ENCODE results near the gene COX8C. TPM values are rescaled to one million over a fixed set of nuclear protein-coding genes. Genes with fewer than 3 reads are reported as not detected.

Gene COX8C
- polyA plus RNA-seq, 2 of the 4 experiments (the other 2 are of a cell fraction), result not detected

DNA sequence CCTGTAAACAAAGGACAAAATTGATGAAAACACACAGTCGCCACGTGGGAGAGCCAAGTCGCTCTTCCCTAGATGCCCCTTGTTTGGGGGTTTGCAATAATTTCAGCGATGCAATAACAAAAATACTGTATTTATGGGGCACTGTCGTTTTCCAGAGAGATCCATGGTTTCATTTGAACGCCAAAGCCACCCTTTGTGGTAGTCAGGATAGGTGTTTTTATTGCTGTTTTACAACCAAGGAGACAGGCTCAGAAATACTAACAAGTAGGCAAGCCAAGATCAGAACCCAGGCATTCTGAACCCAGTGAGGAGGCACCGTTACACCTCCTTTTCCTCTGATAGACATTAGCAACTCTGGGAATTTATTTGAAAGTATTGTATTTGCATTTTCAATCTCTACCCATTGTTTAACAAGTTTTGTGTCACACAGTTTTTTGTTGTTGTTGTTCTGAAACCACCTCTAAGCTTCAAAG, 13.3 kb upstream of the COX8C start:
- DNase-seq (ENCODE audit: low read depth in 1 of 2, low spot score in 1 of 2), result no peak
- 12% methylated on average over 7 of the region's 7 CpGs for WGBS (ENCODE audit: missing lambda C conversion rate)
- FAIRE-seq, result no peak
- Histone ChIP-seq H3K4me1 (peaks cover 30% of the 10 kb centered on the region), H3K4me3 (peak overlapping the region; percentile 84), H3K9me3 (no peaks in the 10 kb centered on the region; the same call in 2 of the 3 replicates), H3K4me2 (peak overlapping the region; percentile 97), H3K27ac (peak overlapping the region; percentile 91 to 99)
- ATAC-seq, result no peak
- CTCF ChIA-PET, result no interaction called here
- TF ChIP-seq SREBF2 (IDR thresholded peaks at IDR 0.05) (no peak), MAZ (IDR thresholded peaks at IDR 0.05; ENCODE audit: borderline replicate concordance, low read depth, low read length) (no peak), ESRRA (IDR thresholded peaks at IDR 0.05; ENCODE audit: borderline replicate concordance, low read length) (no peak), ZSCAN20 (CRISPR knock-in tag; IDR thresholded peaks at IDR 0.05) (no peak), NPAS2 (CRISPR knock-in tag; IDR thresholded peaks at IDR 0.05; ENCODE audit: borderline replicate concordance) (no peak)
- TF ChIP-seq, protein P1, sequence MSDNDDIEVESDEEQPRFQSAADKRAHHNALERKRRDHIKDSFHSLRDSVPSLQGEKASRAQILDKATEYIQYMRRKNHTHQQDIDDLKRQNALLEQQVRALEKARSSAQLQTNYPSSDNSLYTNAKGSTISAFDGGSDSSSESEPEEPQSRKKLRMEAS (IDR thresholded peaks at IDR 0.05), result 0 out of 2 replicates have a peak, but pooled peaks have one; percentile 11
- POLR2A ChIA-PET, result no interaction called here

DNA sequence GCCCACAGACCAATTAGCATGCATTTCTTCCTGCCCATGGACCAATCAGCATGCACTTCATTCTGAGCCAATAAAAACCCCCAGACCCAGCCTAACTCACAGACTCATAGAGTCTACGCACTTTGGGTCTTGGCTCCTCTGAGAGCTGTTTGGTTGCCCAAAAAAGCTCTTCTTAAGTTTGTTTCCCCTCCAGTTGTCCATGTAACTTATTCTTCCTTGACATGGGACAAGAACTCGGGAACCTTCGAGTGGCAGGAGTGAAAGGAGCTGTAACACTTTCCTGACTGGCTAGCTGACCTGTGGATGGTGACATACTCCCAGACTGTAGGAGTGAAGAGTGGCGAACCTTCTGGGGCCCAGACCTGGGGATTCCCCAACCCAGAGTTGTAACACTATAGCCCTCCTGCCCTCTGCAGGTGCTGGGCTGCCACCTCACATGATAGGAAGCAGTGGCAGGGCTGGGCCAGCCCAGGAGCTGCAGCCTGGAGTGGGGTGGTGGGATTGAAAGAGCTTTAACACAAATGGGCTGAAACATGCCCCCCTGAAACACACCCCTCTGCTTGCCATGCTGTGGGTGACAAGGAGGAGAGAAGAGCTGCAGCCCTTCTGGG, 9.7 kb upstream of the COX8C start:
- peaks cover 7% of the 10 kb centered on the region; the same call in 2 of the 3 replicates for H3K9me3 ChIP-seq
- ATAC-seq (no peak), FAIRE-seq (no peak), DNase-seq (ENCODE audit: low read depth in 1 of 2, low spot score in 1 of 2) (no peak)
- H3K27ac ChIP-seq, result no peak overlapping the region
- no peak overlapping the region for H3K4me2 ChIP-seq
- ChIA-PET CTCF (no interaction called here), POLR2A (no interaction called here)
- TF ChIP-seq RCOR1 (IDR thresholded peaks at IDR 0.05; ENCODE audit: low read depth, low read length) (no peak), KDM5A (IDR thresholded peaks at IDR 0.05) (no peak), TP53 (CRISPR knock-in tag; IDR thresholded peaks at IDR 0.05) (no peak), SMC3 (IDR thresholded peaks at IDR 0.05) (no peak), EHF (CRISPR knock-in tag; IDR thresholded peaks at IDR 0.05) (no peak), CBX2 (IDR thresholded peaks at IDR 0.05; ENCODE audit: borderline replicate concordance, low read depth) (no peak), HOXA7 (CRISPR knock-in tag; IDR thresholded peaks at IDR 0.05) (no peak), BHLHE40 (IDR thresholded peaks at IDR 0.05; ENCODE audit: low read depth, low read length) (no peak), FOSL2 (IDR thresholded peaks at IDR 0.05) (no peak), FOSL2 (CRISPR knock-in tag; IDR thresholded peaks at IDR 0.05) (no peak), NFE2L2 (conservative IDR thresholded peaks at IDR 0.05; ENCODE audit: low read length) (no peak)
- TF ChIP-seq, protein P2, sequence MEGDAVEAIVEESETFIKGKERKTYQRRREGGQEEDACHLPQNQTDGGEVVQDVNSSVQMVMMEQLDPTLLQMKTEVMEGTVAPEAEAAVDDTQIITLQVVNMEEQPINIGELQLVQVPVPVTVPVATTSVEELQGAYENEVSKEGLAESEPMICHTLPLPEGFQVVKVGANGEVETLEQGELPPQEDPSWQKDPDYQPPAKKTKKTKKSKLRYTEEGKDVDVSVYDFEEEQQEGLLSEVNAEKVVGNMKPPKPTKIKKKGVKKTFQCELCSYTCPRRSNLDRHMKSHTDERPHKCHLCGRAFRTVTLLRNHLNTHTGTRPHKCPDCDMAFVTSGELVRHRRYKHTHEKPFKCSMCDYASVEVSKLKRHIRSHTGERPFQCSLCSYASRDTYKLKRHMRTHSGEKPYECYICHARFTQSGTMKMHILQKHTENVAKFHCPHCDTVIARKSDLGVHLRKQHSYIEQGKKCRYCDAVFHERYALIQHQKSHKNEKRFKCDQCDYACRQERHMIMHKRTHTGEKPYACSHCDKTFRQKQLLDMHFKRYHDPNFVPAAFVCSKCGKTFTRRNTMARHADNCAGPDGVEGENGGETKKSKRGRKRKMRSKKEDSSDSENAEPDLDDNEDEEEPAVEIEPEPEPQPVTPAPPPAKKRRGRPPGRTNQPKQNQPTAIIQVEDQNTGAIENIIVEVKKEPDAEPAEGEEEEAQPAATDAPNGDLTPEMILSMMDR (IDR thresholded peaks at IDR 0.05), result no peak
- H3K4me3 ChIP-seq, result no peak overlapping the region
- H3K4me1 ChIP-seq, result peaks cover 7% of the 10 kb centered on the region; the same call in 2 of the 3 replicates
- 40% methylated on average over 3 of the region's 4 CpGs for WGBS (ENCODE audit: missing lambda C conversion rate)

DNA sequence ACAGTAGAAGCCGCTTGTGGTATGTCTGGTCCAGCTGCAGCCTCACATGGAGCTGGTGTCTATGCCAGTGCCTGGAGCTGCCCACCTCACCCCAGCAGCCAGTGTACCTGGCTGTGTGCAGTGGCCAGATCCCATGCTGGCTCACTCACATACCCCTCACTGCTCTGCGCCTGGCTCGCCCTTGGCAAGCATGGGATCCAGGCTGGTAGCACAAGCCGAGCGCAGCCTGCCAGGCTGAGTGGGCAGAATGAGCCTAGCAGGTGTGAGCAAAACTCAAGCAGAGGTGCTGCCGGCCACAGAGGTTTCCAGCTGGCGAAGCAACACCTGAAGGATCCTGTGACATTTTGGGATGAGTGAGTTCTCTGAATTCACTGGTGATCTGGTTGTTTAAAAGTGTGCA, 9.1 kb upstream of the COX8C start:
- ATAC-seq (no peak), FAIRE-seq (no peak)
- POLR2A ChIA-PET, result no interaction called here

More for the DNA sequence above, 9.1 kb upstream of the COX8C start:
- no peak for DNase-seq (ENCODE audit: low read depth in 1 of 2, low spot score in 1 of 2)
- TF ChIP-seq, protein P3, sequence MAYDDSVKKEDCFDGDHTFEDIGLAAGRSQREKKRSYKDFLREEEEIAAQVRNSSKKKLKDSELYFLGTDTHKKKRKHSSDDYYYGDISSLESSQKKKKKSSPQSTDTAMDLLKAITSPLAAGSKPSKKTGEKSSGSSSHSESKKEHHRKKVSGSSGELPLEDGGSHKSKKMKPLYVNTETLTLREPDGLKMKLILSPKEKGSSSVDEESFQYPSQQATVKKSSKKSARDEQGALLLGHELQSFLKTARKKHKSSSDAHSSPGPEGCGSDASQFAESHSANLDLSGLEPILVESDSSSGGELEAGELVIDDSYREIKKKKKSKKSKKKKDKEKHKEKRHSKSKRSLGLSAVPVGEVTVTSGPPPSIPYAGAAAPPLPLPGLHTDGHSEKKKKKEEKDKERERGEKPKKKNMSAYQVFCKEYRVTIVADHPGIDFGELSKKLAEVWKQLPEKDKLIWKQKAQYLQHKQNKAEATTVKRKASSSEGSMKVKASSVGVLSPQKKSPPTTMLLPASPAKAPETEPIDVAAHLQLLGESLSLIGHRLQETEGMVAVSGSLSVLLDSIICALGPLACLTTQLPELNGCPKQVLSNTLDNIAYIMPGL (CRISPR knock-in tag; IDR thresholded peaks at IDR 0.05; ENCODE audit: borderline replicate concordance), result no peak
- TF ChIP-seq CBX2 (IDR thresholded peaks at IDR 0.05; ENCODE audit: borderline replicate concordance, low read depth) (no peak), EHMT2 (IDR thresholded peaks at IDR 0.05; ENCODE audit: low read depth) (no peak), MAZ (IDR thresholded peaks at IDR 0.05; ENCODE audit: borderline replicate concordance, low read depth, low read length) (no peak), EP300 (IDR thresholded peaks at IDR 0.05) (no peak), CHD4 (IDR thresholded peaks at IDR 0.05; ENCODE audit: borderline replicate concordance) (no peak), ESRRA (IDR thresholded peaks at IDR 0.05; ENCODE audit: borderline replicate concordance, low read length) (no peak)
- TF ChIP-seq, protein P4, sequence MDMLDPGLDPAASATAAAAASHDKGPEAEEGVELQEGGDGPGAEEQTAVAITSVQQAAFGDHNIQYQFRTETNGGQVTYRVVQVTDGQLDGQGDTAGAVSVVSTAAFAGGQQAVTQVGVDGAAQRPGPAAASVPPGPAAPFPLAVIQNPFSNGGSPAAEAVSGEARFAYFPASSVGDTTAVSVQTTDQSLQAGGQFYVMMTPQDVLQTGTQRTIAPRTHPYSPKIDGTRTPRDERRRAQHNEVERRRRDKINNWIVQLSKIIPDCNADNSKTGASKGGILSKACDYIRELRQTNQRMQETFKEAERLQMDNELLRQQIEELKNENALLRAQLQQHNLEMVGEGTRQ (IDR thresholded peaks at IDR 0.05), result no peak
- CTCF ChIA-PET, result no interaction called here
- peaks cover 8% of the 10 kb centered on the region; the same call in 2 of the 3 replicates for H3K9me3 ChIP-seq
- no peak overlapping the region for H3K4me2 ChIP-seq
- no peak overlapping the region for H3K27ac ChIP-seq
- no peak overlapping the region for H3K4me3 ChIP-seq
- 78% methylated on average over 6 of the region's 7 CpGs for WGBS (ENCODE audit: missing lambda C conversion rate)
- peaks cover 7% of the 10 kb centered on the region; the same call in 2 of the 3 replicates for H3K4me1 ChIP-seq
